ENCODE data around the gene ADGRA1. TPM values are rescaled to one million over a fixed set of nuclear protein-coding genes. Genes with fewer than 3 reads are reported as not detected.

The ADGRA1 gene
- total RNA-seq, 4 donors from 2014 or later = not detected

DNA sequence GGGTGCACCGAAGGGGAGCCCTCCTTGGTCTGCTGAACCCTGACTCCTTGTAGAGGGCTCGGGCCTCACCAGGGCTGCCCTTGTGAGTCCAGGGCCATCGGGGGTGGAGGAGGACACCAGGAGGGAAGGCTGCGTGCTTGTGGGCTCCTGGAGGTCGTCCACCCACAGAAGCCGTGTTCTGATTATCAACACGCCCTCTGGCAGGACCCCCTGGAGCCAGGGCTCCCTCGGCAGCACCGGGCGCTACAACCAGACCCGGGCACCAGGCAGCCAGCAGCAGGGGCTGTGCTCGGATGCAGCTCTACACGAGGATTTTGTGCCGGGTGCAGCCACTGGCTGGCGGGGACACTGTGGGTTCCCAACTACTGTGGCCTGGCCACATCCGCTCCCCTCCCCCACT lies 6.1 kb upstream of the ADGRA1 start:
- Histone ChIP-seq H3K27ac (no peak overlapping the region), H3K27me3 (peaks cover 0 to 74% (median 5%) of the 10 kb centered on the region in 4 donors), H3K4me3 (no peak overlapping the region), H3K36me3 (no peaks in the 10 kb centered on the region), H3K9me3 (no peaks in the 10 kb centered on the region), H3K4me1 (no peaks in the 10 kb centered on the region)
- no peak for DNase-seq
- TF ChIP-seq, protein P1, sequence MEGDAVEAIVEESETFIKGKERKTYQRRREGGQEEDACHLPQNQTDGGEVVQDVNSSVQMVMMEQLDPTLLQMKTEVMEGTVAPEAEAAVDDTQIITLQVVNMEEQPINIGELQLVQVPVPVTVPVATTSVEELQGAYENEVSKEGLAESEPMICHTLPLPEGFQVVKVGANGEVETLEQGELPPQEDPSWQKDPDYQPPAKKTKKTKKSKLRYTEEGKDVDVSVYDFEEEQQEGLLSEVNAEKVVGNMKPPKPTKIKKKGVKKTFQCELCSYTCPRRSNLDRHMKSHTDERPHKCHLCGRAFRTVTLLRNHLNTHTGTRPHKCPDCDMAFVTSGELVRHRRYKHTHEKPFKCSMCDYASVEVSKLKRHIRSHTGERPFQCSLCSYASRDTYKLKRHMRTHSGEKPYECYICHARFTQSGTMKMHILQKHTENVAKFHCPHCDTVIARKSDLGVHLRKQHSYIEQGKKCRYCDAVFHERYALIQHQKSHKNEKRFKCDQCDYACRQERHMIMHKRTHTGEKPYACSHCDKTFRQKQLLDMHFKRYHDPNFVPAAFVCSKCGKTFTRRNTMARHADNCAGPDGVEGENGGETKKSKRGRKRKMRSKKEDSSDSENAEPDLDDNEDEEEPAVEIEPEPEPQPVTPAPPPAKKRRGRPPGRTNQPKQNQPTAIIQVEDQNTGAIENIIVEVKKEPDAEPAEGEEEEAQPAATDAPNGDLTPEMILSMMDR (IDR thresholded peaks at IDR 0.05) = no peak
- TF ChIP-seq POLR2A (IDR thresholded peaks at IDR 0.05) = no peak
- 80 to 87% methylated on average over 1 to 3 of the region's 16 CpGs for WGBS, 2 donors
- intact Hi-C loops (cut with DNase I) = no loop called here

DNA sequence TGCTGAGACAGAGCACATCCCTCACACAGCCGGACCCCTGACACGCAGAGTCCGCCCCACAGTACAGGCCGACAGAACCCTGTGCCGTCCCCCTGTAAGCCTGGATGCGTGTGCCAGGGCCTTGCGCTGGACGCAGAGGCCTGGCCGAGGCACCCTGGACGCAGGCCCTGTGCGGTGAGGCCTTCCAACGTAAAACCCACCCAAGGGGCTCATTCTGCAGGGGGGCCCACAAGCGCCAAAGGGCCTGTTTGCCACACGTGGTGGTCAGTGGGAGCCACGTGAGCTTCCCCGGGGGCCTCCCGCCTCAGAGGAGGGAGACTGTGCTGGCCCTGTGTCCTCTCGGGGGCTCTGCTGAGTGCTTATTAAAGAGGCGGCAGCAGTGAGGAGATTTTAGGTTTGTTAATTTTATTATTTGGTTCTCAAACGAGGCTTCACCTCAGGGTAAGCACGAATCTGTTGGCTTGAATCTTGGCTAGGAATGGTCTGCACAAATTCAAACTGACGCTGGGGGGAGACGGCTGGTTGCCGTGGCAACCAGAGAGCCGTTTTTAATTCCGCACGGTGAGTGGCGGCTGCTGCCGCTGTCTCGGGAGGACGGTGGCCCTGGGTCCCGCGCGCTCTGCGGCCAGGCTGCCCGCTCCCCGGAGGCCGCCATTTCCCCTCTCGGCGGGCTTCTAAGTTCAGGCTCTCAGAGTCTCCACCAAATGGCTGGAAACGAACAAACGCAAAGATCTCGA lies 4.9 kb upstream of the ADGRA1 start:
- Histone ChIP-seq H3K27ac (no peak overlapping the region), H3K9me3 (no peaks in the 10 kb centered on the region), H3K4me1 (peaks cover 0 to 7% (median 3%) of the 10 kb centered on the region in 3 donors), H3K4me3 (no peak overlapping the region), H3K27me3 (peaks cover 0 to 81% (median 12%) of the 10 kb centered on the region in 4 donors), H3K36me3 (no peaks in the 10 kb centered on the region)
- no peak for DNase-seq
- intact Hi-C loops (cut with DNase I) = no loop called here
- TF ChIP-seq POLR2A (IDR thresholded peaks at IDR 0.05) = no peak
- 54 to 59% methylated on average over 8 to 16 of the region's 43 CpGs for WGBS, 2 donors

DNA sequence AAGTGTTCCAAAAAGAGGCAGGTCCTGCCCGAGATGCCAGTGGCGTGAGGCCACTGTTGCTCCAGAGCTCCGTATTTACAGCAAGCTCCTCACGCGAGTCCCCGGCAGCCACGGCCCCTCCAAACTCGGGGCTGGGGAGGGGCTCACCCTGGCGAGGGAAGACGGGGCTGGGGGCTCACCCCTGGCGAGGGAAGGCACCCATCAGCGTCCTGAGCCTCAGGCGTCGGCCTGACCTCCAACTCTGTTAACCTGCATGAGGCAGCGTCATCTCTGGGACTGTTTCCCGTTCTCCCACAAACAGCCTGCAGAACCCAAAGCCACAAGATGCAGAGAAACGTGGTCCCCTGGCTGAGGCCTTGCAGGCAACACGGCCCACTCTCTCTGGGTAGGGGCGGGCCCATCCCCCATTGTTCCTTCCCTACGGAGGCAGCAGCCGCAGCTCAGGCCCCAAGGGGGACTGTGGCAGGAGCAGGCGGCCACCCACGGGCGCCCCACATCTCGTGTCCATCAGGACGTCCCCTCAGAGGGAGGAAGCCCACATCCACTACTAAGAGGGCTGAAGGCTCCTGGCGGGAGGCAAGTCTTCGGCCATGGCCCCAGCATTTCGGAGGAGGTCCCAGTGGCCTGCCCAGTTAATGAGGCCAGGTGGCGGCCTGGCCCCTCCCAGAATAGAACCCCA lies 4.2 kb upstream of the ADGRA1 start:
- Histone ChIP-seq H3K4me1 (peaks cover 0 to 14% (median 9%) of the 10 kb centered on the region in 3 donors), H3K4me3 (no peak overlapping the region), H3K36me3 (no peaks in the 10 kb centered on the region), H3K27me3 (peaks cover 0 to 88% (median 16%) of the 10 kb centered on the region in 4 donors), H3K27ac (no peak overlapping the region), H3K9me3 (no peaks in the 10 kb centered on the region)
- intact Hi-C loops (cut with DNase I) = no loop called here
- TF ChIP-seq, protein P1 (IDR thresholded peaks at IDR 0.05) = no peak
- no peak for TF ChIP-seq POLR2A (IDR thresholded peaks at IDR 0.05)
- WGBS, 2 donors = 60% methylated on average over 9 of the region's 30 CpGs; no CpG with 5 or more reads in 1 of the 2 donors
- no peak for DNase-seq

DNA sequence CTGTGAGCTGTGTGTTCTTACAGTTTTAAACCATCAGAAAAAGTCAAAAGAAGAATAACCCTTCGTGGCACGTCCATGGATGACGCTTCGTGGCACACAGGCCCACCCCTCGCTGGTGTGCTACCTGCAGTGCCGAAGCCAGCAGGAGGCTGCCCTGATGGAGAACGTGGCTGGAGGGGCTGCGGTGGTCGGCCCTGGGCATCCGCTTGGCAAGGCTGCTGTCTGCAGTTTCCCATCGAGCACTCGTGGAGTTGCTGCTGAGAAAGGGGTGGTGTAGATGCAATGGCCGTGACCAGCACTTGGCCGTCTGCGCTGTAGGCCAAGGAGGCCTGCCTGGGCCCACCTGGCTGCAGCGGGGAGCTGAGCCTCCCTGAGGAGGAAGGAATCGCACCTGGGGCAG lies 3.2 kb upstream of the ADGRA1 start:
- TF ChIP-seq POLR2A (IDR thresholded peaks at IDR 0.05) = no peak
- no peak for DNase-seq
- Histone ChIP-seq H3K9me3 (no peaks in the 10 kb centered on the region), H3K27me3 (peaks cover 3 to 97% (median 22%) of the 10 kb centered on the region in 4 donors), H3K36me3 (no peaks in the 10 kb centered on the region), H3K4me1 (peaks cover 0 to 16% (median 9%) of the 10 kb centered on the region in 3 donors), H3K27ac (no peak overlapping the region), H3K4me3 (no peak overlapping the region)
- intact Hi-C loops (cut with DNase I) = no loop called here
- 80 to 85% methylated on average over 5 to 10 of the region's 17 CpGs for WGBS, 2 donors

DNA sequence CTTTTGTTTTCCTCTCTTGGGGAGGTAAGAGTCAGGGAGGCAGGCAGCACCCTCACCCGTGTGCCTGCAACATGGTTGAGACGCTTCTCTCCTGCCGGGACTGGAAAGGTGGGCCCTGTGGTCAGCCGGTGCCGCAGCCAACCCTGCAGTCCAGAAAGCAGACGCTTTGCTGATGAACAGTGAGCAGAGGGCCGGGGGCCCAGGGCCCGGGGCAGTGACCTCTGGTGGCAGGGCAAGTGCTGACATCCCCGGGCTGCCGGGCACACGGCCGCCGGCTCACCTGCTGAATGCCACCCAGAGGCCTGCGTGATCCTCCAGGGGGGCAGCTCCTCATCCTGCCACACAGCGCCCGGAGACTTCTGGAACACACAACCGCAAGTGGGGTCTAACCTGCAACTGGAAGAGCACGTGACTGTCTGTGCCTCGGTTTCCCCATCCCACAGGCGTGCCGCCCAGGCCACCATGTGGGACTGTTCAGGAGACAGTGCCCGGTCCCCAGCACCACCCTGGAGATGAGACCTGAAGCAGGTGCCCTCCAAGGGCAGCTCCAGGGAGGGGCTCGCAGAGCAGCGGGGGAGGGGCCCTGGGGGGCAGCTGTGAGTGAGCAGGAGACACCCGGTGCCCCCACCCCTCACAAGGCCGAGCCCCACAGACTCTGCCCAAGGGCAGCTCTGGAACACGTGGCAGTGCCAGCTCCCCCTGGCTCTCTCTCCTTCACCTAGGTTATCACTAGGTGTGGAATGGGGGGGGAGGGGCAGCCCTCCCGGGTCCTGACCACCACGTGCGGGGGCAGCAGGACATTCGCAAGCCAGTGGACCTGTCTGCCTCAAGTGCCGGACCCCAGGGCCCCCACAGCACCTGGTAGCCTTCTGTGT lies 2.2 kb upstream of the ADGRA1 start:
- no peak overlapping the region for H3K27ac ChIP-seq
- H3K4me1 ChIP-seq = peaks cover 0 to 16% (median 9%) of the 10 kb centered on the region in 3 donors
- no peaks in the 10 kb centered on the region for H3K36me3 ChIP-seq
- H3K4me3 ChIP-seq = no peak overlapping the region
- H3K9me3 ChIP-seq = no peaks in the 10 kb centered on the region
- 47 to 58% methylated on average over 4 to 7 of the region's 32 CpGs for WGBS, 2 donors
- DNase-seq = no peak
- TF ChIP-seq, protein P1 (IDR thresholded peaks at IDR 0.05) = no peak
- no peak for TF ChIP-seq POLR2A (IDR thresholded peaks at IDR 0.05)
- intact Hi-C loops (cut with DNase I) = no loop called here
- peaks cover 3 to 100% (median 23%) of the 10 kb centered on the region in 4 donors for H3K27me3 ChIP-seq
